Measurements from ENCODE around the gene ANTXR1.

DNA sequence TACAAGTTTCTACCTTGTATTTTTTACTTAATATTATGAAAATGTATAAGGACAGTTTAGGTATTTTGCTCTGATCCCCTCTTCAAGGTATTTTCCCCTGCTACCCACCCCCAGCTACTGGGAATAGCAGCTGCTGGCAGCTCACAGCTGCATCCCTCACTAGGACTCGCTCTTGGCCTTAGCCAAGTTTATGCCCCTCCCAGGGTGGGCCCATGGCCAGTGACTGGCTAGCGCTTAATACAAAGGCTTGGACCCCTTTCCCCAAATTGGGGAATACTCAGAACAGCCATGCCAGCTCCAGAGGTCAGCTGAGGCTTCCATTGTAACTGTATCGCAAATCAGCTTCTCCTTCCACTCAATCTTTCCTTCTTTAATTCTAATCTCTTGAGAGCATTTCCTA, 242.8 kb downstream of the ANTXR1 start:
- TF ChIP-seq POLR2A (IDR thresholded peaks at IDR 0.05), result no peak
- TF ChIP-seq, protein P1, sequence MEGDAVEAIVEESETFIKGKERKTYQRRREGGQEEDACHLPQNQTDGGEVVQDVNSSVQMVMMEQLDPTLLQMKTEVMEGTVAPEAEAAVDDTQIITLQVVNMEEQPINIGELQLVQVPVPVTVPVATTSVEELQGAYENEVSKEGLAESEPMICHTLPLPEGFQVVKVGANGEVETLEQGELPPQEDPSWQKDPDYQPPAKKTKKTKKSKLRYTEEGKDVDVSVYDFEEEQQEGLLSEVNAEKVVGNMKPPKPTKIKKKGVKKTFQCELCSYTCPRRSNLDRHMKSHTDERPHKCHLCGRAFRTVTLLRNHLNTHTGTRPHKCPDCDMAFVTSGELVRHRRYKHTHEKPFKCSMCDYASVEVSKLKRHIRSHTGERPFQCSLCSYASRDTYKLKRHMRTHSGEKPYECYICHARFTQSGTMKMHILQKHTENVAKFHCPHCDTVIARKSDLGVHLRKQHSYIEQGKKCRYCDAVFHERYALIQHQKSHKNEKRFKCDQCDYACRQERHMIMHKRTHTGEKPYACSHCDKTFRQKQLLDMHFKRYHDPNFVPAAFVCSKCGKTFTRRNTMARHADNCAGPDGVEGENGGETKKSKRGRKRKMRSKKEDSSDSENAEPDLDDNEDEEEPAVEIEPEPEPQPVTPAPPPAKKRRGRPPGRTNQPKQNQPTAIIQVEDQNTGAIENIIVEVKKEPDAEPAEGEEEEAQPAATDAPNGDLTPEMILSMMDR (IDR thresholded peaks at IDR 0.05), result no peak
